Loucy (cell line): Measurements from ENCODE around the gene COL1A1.

Experiments used
- EZH2phosphoT487 ChIP-seq: fragments of 200-600 bp; IDR thresholded peaks from 2 replicates; pipeline ENCODE4 v1.6.1; 2018; ENCODE audit warnings: antibody characterized with exemption, mild to moderate bottlenecking, moderate library complexity, borderline replicate concordance
- TF ChIP-seq, protein P1 (sequence below): fragments of 200-600 bp; sonication (generic); conservative IDR thresholded peaks from 2 replicates; pipeline ENCODE4 v1.5.1; 2014; ENCODE audit warnings: mild to moderate bottlenecking, antibody characterized with exemption, low read length

DNA sequence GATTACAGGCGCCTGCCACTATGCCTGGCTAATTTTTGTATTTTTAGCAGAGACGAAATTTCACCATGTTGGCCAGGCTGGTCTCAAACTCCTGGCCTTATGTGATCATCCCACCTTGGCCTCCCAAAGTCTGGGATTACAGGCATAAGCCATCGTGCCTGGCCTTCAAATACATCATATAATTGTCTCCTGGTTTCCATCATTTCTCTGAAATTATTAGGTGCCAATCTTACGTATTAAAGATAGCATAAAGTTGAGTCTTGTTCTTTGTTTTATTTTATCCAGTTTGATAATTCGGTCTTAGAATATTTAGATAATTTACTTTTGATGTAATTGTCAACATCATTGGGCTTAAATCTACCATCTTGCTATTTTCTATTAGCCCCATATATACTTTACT is 40.0 kb upstream of the COL1A1 start:
- TF ChIP-seq, protein P1, sequence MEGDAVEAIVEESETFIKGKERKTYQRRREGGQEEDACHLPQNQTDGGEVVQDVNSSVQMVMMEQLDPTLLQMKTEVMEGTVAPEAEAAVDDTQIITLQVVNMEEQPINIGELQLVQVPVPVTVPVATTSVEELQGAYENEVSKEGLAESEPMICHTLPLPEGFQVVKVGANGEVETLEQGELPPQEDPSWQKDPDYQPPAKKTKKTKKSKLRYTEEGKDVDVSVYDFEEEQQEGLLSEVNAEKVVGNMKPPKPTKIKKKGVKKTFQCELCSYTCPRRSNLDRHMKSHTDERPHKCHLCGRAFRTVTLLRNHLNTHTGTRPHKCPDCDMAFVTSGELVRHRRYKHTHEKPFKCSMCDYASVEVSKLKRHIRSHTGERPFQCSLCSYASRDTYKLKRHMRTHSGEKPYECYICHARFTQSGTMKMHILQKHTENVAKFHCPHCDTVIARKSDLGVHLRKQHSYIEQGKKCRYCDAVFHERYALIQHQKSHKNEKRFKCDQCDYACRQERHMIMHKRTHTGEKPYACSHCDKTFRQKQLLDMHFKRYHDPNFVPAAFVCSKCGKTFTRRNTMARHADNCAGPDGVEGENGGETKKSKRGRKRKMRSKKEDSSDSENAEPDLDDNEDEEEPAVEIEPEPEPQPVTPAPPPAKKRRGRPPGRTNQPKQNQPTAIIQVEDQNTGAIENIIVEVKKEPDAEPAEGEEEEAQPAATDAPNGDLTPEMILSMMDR, result no peak
- TF ChIP-seq EZH2phosphoT487, result no peak
